ENCODE data around the gene TRIM17.

Gene TRIM17

GRCh38 chr1:228378090-228378872, 38.4 kb downstream of the TRIM17 start:
- peak; percentile 57 to 73 for DNase-seq

GRCh38 chr1:228377664-228378089, 39.0 kb downstream of the TRIM17 start:
- no peak for DNase-seq

DNA sequence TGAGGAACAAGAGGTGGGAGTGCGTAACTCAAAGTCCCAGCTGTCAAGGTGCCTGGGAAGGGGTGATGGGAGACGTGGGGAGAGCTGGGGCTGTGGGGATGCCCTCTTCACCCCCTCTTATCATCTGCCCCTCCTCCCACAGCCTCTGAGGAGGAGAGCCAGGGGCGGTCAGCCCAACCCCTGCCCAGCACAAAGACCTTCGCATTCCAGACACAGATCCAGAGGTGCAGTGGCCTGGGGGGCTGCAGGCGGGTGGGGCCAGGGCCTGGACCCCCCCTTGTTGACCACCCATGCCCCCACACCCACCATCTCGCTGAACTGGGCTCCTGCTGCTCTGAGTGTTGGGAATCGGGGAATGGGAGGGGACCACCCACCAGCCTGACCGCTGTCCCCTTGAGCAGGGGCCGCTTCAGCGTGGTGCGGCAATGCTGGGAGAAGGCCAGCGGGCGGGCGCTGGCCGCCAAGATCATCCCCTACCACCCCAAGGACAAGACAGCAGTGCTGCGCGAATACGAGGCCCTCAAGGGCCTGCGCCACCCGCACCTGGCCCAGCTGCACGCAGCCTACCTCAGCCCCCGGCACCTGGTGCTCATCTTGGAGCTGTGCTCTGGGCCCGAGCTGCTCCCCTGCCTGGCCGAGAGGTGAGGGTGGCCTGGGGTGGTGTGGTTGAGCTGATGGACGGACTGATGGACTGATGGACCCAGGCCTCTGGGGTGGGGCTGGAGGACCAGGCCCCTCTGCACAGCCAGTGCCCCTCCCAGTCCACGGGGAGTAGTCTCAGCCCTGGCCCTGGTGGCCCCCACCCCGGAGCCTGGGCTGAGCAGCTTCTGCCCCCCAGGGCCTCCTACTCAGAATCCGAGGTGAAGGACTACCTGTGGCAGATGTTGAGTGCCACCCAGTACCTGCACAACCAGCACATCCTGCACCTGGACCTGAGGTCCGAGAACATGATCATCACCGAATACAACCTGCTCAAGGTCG, 39.7 kb downstream of the TRIM17 start:
- DNase-seq, result no peak

GRCh38 chr1:228376262-228376628, 40.4 kb downstream of the TRIM17 start:
- DNase-seq, result no peak

GRCh38 chr1:228375578-228376261, 40.9 kb downstream of the TRIM17 start:
- no peak for DNase-seq

- no peak for DNase-seq
Measured at GRCh38 chr1:228374711-228375577, 41.7 kb downstream of the TRIM17 start.

DNA sequence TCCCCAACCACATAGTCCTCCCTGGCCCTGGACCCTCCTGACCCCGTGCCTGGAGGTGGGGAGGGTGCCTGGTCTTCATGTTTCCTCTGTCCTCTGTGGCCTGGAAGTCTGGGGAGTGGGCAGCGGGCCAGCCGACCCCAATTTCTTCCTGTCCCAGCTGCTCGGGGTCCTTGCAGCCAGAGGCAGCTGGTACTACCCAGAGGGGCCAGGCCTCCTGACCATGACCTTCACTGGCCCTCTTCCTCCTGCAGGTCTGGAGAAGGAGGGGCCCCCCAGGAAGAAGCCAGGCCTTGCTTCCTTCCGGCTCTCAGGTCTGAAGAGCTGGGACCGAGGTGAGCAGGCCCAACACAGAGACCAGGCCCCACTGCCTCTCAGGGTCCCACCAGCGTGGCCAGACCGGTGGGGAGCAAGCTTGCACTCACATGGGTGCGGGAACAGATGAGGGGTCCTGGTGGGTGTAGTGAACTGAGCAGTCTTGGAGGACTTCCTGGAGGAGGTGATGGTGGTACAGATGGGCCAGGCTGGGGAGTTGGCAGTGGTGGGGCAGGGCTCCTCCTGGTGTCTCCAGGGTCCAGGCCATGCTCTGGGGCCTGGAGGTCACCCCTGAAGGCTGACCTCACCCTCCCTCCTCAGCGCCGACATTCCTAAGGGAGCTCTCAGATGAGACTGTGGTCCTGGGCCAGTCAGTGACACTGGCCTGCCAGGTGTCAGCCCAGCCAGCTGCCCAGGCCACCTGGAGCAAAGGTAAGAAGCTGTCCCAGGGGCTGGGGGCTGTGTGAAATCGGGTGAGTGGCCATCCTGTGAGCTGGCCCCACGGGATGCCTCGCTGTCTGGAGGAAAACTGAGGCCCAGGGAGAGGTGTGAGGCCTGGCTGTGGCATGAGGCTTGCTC, 42.7 kb downstream of the TRIM17 start:
- no peak for DNase-seq

- no peak for DNase-seq
Measured at GRCh38 chr1:228373004-228373680, 43.5 kb downstream of the TRIM17 start.

GRCh38 chr1:228372183-228373003, 44.3 kb downstream of the TRIM17 start:
- no peak for DNase-seq

DNA sequence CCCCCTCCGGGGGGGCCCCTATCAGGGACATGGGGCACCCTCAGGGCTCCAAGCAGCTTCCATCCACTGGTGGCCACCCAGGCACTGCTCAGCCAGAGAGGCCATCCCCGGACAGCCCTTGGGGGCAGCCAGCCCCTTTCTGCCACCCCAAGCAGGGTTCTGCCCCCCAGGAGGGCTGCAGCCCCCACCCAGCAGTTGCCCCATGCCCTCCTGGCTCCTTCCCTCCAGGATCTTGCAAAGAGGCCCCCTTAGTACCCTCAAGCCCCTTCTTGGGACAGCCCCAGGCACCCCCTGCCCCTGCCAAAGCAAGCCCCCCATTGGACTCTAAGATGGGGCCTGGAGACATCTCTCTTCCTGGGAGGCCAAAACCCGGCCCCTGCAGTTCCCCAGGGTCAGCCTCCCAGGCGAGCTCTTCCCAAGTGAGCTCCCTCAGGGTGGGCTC, 44.9 kb downstream of the TRIM17 start:
- DNase-seq, result no peak

GRCh38 chr1:228370941-228371740, 45.5 kb downstream of the TRIM17 start:
- no peak for DNase-seq

GRCh38 chr1:228370439-228370940, 46.2 kb downstream of the TRIM17 start:
- DNase-seq, result no peak

- DNase-seq, result no peak
Measured at GRCh38 chr1:228369608-228370438, 46.8 kb downstream of the TRIM17 start.

GRCh38 chr1:228368801-228369607, 47.7 kb downstream of the TRIM17 start:
- DNase-seq, result no peak

DNA sequence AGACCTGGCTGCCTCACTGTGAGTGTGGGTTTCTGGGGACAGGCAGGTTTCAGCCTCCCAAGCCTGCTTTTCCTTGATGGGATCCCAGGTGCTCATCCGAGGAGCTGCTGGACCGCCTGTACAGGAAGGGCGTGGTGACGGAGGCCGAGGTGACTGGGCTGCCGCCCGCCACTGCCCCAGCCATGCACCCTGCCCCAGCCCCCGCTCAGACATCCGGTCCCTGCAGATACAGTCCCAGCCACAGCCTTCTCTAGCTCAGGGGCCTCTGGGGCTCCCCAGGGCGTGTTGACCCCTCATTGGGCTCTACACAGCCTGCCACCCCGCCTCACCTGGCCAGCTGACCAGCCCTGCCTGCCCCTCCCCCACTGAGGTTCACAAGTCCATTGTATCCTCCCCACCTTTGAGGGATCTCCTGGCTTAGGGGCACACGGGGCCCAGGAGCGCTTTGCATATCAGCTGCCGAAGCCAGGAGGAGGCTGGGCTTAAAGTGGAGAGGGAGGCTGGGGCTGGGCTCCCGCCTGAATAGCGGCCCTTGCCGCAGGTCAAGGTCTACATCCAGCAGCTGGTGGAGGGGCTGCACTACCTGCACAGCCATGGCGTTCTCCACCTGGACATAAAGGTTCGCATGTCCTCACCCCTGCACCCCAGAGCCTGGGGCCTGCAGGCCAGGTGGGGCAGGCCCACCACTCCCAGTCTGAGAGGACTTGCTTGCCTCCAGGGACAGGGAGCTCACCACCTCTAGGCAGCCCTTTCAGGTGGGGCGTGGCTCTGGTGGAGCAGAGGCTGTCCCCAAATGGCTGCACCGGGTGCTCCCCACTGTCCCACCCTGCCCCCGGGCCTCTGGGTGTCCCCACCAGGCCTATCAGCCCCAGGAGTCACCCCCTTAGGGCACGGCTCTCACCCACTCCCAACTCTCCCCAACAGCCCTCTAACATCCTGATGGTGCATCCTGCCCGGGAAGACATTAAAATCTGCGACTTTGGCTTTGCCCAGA, 48.6 kb downstream of the TRIM17 start:
- DNase-seq, result no peak
